ENCODE results near the gene ZNF827.

ZNF827 gene

GRCh38 chr4:145830699-145831098 is 107.9 kb downstream of the ZNF827 start:
- POLR2A ChIA-PET: no interaction called here
- Histone ChIP-seq H3K27ac (ENCODE audit: extremely low read depth, low read depth, low read length) (no peak overlapping the region), H3K4me3 (ENCODE audit: low read depth, low read length) (no peak overlapping the region), H3K9me3 (ENCODE audit: control insufficient read depth, insufficient read depth, low read depth, low read length) (no peaks in the 10 kb centered on the region), H3K4me1 (ENCODE audit: control insufficient read depth, insufficient read depth, low read length) (no peaks in the 10 kb centered on the region), H3K36me3 (ENCODE audit: control insufficient read depth in 2 of 2, insufficient read depth in 1 of 2, low read length in 2 of 2) (no peaks in the 10 kb centered on the region)
- TF ChIP-seq ZNF169 (tag by site-specific recombination; IDR thresholded peaks at IDR 0.05) (no peak), KLF17 (tag by site-specific recombination; IDR thresholded peaks at IDR 0.05) (no peak), ZBTB44 (tag by site-specific recombination; IDR thresholded peaks at IDR 0.05) (no peak)
- CTCF ChIA-PET: no interaction called here

- ChIA-PET POLR2A (interaction anchor here (0.6 kb wide), 1 partner anchor 52 kb away, joined by 3 read pairs; no protein-coding TSS in a partner anchor), CTCF (interaction anchor here (0.6 kb wide), 1 partner anchor 92 kb away, joined by 3 read pairs; no protein-coding TSS in a partner anchor)
- no peaks in the 10 kb centered on the region for H3K36me3 ChIP-seq (ENCODE audit: control insufficient read depth in 2 of 2, insufficient read depth in 1 of 2, low read length in 2 of 2)
- no peaks in the 10 kb centered on the region for H3K9me3 ChIP-seq (ENCODE audit: control insufficient read depth, insufficient read depth, low read depth, low read length)
- TF ChIP-seq ZBTB44 (tag by site-specific recombination; IDR thresholded peaks at IDR 0.05): no peak
- TF ChIP-seq YY1 (tag by site-specific recombination; IDR thresholded peaks at IDR 0.05): no peak
- TF ChIP-seq ZNF335 (tag by site-specific recombination; conservative IDR thresholded peaks at IDR 0.05): no peak
- H3K4me3 ChIP-seq (ENCODE audit: low read depth, low read length): no peak overlapping the region
- no peak overlapping the region for H3K27ac ChIP-seq (ENCODE audit: extremely low read depth, low read depth, low read length)
- H3K4me1 ChIP-seq (ENCODE audit: control insufficient read depth, insufficient read depth, low read length): no peaks in the 10 kb centered on the region
Observed at GRCh38 chr4:145829629-145830395, 108.8 kb downstream of the ZNF827 start.

- H3K9me3 ChIP-seq (ENCODE audit: control insufficient read depth, insufficient read depth, low read depth, low read length): no peaks in the 10 kb centered on the region
- no peak overlapping the region for H3K4me3 ChIP-seq (ENCODE audit: low read depth, low read length)
- H3K27ac ChIP-seq (ENCODE audit: extremely low read depth, low read depth, low read length): no peak overlapping the region
- no peaks in the 10 kb centered on the region for H3K4me1 ChIP-seq (ENCODE audit: control insufficient read depth, insufficient read depth, low read length)
- TF ChIP-seq WT1 (tag by site-specific recombination; IDR thresholded peaks at IDR 0.05) (no peak), ZBTB1 (tag by site-specific recombination; IDR thresholded peaks at IDR 0.05) (no peak), ZNF174 (tag by site-specific recombination; IDR thresholded peaks at IDR 0.05) (no peak), ZNF580 (tag by site-specific recombination; IDR thresholded peaks at IDR 0.05) (no peak), ZNF571 (tag by site-specific recombination; IDR thresholded peaks at IDR 0.05) (no peak), PRDM6 (tag by site-specific recombination; IDR thresholded peaks at IDR 0.05) (no peak), ZNF223 (tag by site-specific recombination; IDR thresholded peaks at IDR 0.05) (no peak), GFI1B (tag by site-specific recombination; IDR thresholded peaks at IDR 0.05) (no peak), INSM2 (tag by site-specific recombination; IDR thresholded peaks at IDR 0.05) (no peak), ZNF660 (tag by site-specific recombination; IDR thresholded peaks at IDR 0.05) (no peak)
- ChIA-PET POLR2A (no interaction called here), CTCF (no interaction called here)
- no peaks in the 10 kb centered on the region for H3K36me3 ChIP-seq (ENCODE audit: control insufficient read depth in 2 of 2, insufficient read depth in 1 of 2, low read length in 2 of 2)
Observed at GRCh38 chr4:145828802-145829485, 109.7 kb downstream of the ZNF827 start.

Data from HEK293 (cell line).